Medulla oblongata (tissue), 1 donor: ENCODE results near the gene CDK3.
A peak's percentile ranks its signal among the peaks of the same experiment; 100 is the strongest.

ENCODE experiments used
- DNase-seq: peaks from one replicate; pipeline ENCODE4 v3.0.0-alpha.2; 2015; ENCODE audit errors: extremely low spot score

CDK3 gene

DNA sequence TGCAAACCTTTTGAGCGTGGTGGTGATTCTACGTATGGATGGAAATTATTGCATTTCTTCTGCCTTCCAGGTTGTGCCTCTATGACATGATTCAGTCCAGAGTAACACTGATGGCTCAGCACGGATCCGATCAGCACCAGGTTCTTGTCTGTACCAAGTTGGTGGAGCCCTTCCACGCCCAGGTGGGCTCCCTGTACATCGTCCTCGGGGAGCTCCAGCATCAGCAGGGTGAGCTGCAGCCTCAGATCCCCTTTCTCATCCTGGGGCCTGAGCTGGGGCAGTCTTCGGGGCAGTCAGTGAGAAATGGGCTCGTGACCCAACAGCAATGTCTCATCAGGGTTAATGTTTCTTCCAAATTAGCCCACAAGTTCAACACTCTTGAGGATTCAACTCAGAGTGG is 9.3 kb upstream of the CDK3 start:
- no peak for DNase-seq

DNA sequence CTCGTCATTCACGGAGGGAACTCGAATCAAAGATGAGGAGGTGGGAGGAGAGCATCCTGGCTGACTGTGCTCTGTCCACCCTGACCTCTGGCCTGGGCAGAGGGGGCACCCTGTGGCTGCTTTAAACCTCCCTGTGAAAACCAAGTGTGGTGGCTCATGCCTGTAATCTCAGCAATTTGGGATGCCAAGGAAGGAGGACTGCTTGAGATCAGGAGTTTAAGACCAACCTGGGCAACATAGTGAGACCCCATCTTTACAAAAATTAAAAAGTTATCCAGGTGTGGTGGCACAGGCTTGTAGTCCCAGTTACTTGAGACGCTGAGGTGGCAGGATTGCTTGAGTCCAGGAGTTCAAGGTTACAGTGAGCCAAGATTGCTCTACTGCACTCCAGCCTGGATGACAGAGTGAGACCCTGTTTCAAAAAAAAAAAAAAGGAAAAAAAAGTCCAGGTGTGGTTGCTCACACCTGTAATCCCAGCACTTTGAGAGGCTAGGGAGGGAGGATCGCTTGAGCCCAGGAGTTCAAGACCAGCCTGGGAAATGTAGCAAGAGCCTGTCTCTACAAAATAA is 5.8 kb upstream of the CDK3 start:
- DNase-seq, result no peak

GRCh38 chr17:75995385-75995925 is 5.2 kb upstream of the CDK3 start:
- DNase-seq, result no peak

DNA sequence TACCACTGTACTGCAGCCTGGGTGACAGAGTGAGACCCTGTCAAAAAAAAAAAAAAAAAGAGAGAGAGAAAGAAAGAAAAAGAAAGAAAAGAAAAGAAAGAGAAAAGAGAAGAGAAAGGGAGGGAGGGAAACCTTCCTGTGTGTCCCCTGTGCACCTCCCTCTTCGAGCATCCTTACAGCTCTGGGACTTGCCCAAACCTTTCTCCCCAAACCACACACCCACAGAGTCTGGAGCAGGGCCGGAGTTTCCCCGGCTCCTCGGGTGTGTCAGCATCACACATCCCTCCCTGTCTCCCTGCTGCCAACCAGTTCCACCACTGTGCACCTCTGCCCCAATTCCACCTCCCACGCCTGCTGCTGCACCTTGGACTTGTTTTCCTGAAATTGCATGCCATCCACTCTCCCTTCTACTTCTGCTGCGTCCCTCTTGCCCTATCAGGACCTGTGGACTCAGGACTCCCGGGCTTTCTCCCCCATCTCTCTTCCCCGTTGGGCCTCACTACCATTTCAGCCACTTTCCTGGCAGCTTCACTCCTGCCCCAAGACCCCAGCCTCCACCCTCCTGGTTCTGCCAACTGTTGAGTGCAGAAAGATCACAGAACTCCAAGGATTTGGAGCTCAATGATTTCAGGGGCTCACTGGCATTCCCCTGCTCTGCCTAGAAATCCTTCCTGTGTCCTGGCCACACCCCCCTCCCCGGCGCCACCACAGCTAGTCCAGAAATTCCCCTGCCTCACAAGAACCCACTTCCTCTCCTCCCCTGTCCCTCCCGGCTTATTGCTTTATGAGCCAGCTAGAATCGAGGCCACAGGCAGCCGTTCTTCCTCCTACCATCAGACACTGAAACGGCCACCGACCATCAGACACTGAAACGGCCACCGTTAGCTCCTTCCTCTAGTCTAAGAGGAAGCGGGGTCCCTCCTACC is 3.7 kb upstream of the CDK3 start:
- DNase-seq, result peak; percentile 48

DNA sequence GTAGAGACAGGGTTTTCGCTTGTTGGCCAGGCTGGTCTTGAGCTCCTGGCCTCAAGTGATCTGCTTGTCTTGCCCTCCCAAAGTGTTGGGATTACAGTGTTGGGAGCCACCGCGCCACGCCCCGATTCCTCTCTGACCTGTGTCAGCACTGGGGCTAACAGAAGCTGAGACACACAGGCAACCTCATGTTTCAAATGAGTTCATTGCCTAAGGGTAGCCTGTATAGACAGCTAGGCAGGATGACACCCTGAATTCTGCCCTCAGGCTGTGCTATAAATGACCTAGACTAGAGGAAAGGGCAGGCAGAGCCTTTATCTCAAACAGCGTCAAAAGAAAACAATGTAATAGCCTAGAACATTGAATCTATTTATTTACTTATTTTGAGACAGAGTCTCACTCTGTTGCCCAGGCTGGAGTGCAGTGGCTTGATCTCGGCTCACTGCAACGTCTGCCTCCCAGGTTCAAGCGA is 2.3 kb upstream of the CDK3 start:
- no peak for DNase-seq

DNA sequence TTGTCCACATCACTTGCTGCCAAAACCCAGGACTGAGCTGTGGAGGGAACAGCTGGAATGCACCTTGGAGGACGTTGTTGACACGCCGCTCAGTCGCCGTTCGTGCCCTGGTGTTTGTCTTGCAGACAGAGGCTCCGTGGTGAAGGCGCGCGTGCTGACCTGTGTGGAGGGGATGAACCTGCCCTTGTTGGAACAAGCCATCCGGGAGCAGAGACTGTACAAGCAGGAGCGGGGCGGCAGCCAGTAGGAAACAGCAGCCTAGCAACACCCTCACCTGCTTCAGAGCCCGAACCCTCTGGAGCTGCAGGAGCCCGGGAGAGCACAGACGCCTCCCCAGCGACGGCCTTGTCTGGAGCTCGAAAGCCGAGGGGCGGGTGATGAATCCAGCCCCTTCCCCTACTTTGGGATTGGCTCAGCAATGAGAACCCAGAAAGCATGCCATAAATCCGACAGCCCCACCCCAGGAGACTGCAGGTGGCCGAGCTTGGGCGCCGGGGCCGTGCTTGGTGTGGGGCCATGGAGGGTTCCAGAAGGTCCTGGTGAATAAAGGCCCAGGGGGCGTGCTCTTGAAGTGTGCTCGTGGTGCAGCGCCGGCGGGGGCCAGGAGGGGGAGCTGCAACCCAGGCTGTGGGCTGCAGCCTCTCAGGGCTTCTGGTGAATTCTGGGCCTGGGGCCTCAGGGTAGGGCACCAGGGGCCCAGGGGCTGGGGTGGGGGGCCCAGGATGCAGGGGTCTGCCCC is 470 bp upstream of the CDK3 start:
- DNase-seq, result no peak

- no peak for DNase-seq
These were observed 1.4 kb downstream of the CDK3 start for GRCh38 chr17:76002100-76002499.

GRCh38 chr17:76003915-76004314 is 3.3 kb downstream of the CDK3 start:
- no peak for DNase-seq

GRCh38 chr17:76004750-76005262 is 4.2 kb downstream of the CDK3 start:
- no peak for DNase-seq

DNA sequence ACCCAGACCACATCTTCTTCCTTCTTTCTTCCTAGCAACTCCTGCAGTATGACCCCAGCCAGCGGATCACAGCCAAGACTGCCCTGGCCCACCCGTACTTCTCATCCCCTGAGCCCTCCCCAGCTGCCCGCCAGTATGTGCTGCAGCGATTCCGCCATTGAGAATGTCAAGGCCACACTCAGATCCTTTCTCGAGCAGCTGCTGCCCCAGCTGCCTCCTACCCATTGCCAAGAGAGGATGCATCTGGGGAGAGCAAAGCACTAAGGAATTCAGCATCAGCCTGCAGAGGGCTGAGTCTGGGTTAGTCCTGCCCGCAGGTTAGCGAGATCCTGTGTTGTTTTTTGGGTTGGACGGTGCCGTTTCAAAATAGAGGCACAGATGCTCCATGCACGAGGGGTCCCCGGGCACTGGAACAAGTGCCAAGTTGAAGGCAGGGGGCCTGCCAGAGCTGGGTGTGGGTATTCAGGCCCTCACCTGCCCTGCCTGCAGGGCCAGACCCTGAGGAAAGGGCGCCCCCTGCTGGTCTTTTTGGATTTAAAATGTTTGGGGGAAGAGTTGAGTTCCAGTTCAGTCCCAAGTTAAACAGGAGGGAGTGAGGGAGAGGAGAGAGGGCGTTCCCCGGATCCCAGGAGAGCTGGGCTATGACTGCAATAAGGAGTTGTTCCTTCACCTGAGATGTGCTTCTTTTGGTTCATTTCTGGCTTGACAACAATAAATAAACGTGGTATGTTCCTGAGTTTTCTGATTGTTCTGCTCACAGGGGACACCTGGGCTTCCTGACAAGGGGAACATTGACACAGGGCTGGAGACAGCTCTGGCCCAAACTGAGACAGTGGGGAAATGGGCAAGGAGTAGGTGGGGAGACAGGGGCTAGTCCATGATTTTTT is 4.9 kb downstream of the CDK3 start:
- peak; percentile 85 for DNase-seq

DNA sequence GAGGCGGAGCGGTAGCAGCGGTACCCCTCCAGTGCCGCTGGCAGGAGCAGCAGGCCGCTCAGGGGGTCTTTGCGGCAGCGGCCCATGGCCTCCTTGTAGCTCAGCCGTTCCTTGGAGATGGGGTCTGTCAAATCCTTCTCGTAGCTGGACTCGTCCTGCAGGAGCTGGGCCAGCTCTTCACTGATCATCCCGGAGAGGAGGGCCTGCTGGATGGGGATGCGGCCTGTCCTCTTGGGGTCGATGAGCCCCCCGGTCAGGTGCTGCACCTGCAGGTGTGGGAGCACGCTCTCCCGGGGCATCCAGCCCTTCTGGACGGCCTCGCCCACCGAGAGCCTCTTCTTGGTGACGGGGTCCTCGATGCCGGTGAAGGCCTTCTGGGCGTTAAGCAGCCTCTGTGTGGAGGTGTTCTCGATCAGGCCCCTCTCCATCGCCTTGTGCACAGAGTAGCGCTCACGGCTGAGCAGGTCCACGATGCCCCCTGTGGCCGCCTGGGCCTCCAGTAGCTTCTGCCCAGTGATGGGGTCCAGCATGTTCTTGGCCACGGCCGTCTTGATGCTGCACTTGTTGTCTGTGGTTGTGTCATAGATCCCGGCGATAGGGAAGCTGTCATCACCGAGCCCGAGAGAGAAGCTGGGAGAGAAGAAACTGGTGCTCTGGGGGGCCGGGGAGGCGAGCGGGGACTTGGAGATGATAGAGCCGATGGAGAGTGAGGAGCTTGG is 6.6 kb downstream of the CDK3 start:
- no peak for DNase-seq

GRCh38 chr17:76007850-76008165 is 7.2 kb downstream of the CDK3 start:
- DNase-seq, result no peak

DNA sequence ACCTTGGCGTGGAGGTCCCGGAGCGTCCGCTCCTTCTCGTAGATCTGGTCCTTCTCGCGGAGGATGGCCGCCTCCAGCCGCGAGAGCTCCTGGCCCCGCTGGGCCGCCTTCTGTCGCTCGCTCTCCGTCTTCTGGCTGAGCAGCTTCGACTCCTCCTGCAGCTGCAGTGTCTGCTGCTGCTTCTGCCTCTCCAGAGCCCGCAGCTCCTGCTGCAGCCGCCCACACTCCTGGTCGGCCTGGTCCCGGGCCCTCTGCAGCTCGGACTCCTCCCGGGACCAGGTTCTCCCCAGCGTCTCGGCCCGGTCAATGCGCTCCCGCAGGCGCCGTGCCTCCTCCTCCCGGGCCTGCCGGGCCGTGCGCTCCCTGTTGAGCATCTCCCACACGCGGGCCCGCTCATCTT is 7.6 kb downstream of the CDK3 start:
- no peak for DNase-seq

DNA sequence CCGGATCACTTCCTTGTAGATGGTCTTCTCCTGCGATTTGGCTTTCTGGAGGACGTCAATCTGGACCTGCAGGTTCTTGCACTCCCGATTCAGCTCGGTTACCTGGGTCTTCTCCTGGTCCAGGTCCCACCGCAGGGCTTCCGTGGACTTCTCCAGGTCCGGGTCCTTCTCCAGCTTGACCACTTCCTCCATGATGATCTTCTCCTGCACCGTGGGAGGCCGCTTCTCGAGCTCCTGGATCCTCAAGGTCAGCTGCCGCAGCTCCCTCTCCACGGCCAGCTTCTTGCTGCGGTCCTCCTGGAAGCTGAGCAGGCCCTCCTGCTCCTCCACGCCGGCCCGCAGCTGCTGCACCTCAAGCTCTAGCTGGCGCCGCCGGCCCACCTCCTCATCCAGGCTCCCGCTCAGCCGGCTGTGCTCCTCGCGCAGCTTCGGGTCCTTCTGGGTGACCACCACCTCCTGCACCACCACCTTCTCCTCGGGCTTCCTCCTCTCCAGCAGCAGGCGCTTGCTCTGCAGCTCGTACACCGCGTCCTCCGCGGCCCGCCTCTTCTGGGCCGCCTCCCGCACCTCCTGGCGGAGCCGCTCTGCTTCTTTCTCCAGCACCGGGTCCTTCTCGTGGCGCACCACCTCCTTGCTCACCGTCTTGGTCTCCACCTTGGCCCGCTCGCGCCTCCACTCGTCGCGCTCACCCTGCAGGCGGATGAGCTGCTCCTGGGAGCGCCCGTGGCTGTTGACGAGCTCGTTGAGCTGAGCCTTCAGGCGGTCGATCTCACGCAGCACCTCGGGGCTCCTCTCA is 8.2 kb downstream of the CDK3 start:
- DNase-seq, result no peak

- no peak for DNase-seq
These were observed 8.8 kb downstream of the CDK3 start for GRCh38 chr17:76009447-76009846.

- DNase-seq, result no peak
These were observed 9.5 kb downstream of the CDK3 start for GRCh38 chr17:76009969-76010661.

GRCh38 chr17:76011951-76012350 is 11.3 kb downstream of the CDK3 start:
- DNase-seq, result no peak

GRCh38 chr17:76013377-76013932 is 12.8 kb downstream of the CDK3 start:
- DNase-seq, result no peak
